Right lobe of liver (tissue), 6 donors: ENCODE results near the gene TNIP2. TPM values are rescaled to one million over a fixed set of nuclear protein-coding genes. Genes with fewer than 3 reads are reported as not detected.

Source experiments
- ATAC-seq, 4 donors: fragments of 200-7000 bp; cut with Tn5 transposase; one replicate each; pipeline ENCODE4 v1.9.1; 2020; ENCODE audit warnings: mild to moderate bottlenecking in 4 of 4, moderate library complexity in 4 of 4
- DNase-seq, 3 donors: peaks; one replicate each; pipeline ENCODE4 v3.0.0-alpha.2; 2020
- H3K27ac ChIP-seq, 3 donors: fragments of 200-600 bp; one replicate each; pipeline ENCODE4 v1.8.0; 2022
- H3K27me3 ChIP-seq, 2 donors: fragments of 200-600 bp; one replicate each; pipeline ENCODE4 v1.8.0; 2022
- H3K36me3 ChIP-seq, 4 donors: fragments of 200-600 bp; sonication (generic) in 1 of 4; one replicate each; pipeline versions ENCODE4 v1.5.1 to v1.8.0; 2017 to 2022; ENCODE audit warnings: control low read depth in 1 of 4
- H3K4me1 ChIP-seq, 4 donors: fragments of 200-600 bp; sonication (generic) in 1 of 4; one replicate each; pipeline versions ENCODE4 v1.5.1 to v1.8.0; 2017 to 2022; ENCODE audit warnings: control low read depth in 1 of 4
- H3K4me3 ChIP-seq, 3 donors: fragments of 200-600 bp; one replicate each; pipeline ENCODE4 v1.8.0; 2022
- H3K9me3 ChIP-seq, 4 donors: fragments of 200-600 bp; sonication (generic) in 1 of 4; one replicate each; pipeline versions ENCODE4 v1.5.1 to v1.8.0; 2017 to 2022; ENCODE audit warnings: control low read depth in 1 of 4
- CTCF ChIP-seq, 4 donors: fragments of 200-600 bp in 3 of 4; fragments of 450-650 bp in 1 of 4; IDR thresholded peaks; one replicate each; pipeline versions ENCODE4 v1.5.1 to v1.8.0; 2016 to 2022; ENCODE audit warnings: antibody characterized with exemption in 4 of 4, mild to moderate bottlenecking in 2 of 4
- POLR2A ChIP-seq: fragments of 450-650 bp; IDR thresholded peaks from one replicate; pipeline ENCODE4 v1.6.1; 2017; ENCODE audit warnings: antibody characterized with exemption, mild to moderate bottlenecking
- WGBS: methylation state at CpG from one replicate; pipeline ENCODE4 v1.1.6; 2018; ENCODE audit warnings: low coverage, low lambda C conversion rate; ENCODE audit not compliant: insufficient coverage; ENCODE audit errors: missing lambda C conversion rate; 5-methylcytosine and 5-hydroxymethylcytosine counted together
- intact Hi-C, 2 donors: fragments of 100-400 bp; cut with DNase I; formaldehyde crosslinking; loops; one replicate each; pipeline versions ENCODE4 v1.11.2 to v1.14.1; 2022
- total RNA-seq, 6 experiments: library from RNA; depleted of rRNA in 2 of 6; stranded (reverse); fragments of >200 nt in 2 of 6; fragmentation: NEBNext Ultra II Directional in 3 of 6; extraction: Animal tissue kit (Norgen Biotek cat#: 25700) in 3 of 6; gene quantifications; one replicate each; pipeline versions ENCODE4 v1.1.0 to v1.2.4, GENCODE V29; 2016 to 2023
- donor health status: DM: no; HTN: yes; CAD: no.
- donor health status: DM: no; HTN: no; CAD: no.
- donor health status: DM: no; HTN: no; CAD: no.
- donor health status: DM: no; HTN: yes; CAD: no.
- donor health status: DM: no; HTN: yes; CAD: no.

Gene TNIP2
- total RNA-seq, 6 experiments from 2014 or later, result 9.7 to 40.6 (median 18.8) TPM

GRCh38 chr4:2803624-2804448, 47.7 kb upstream of the TNIP2 start:
- Histone ChIP-seq H3K4me1 (peaks cover 2 to 63% (median 19%) of the 10 kb centered on the region in 4 donors), H3K27me3 (no peaks in the 10 kb centered on the region), H3K27ac (no peak overlapping the region), H3K9me3 (no peaks in the 10 kb centered on the region), H3K36me3 (no peaks in the 10 kb centered on the region), H3K4me3 (no peak overlapping the region)
- intact Hi-C loops, result no loop called here
- TF ChIP-seq POLR2A, result no peak
- no peak for TF ChIP-seq CTCF (IDR thresholded peaks at IDR 0.05)
- ATAC-seq (peak in 1 of 4 donors; percentile 50), DNase-seq (peak; percentile 49 to 64 (median 54))
- WGBS, result 65% methylated on average over 4 of the region's 20 CpGs

- Histone ChIP-seq H3K4me1 (peaks cover 2 to 70% (median 23%) of the 10 kb centered on the region in 4 donors), H3K4me3 (no peak overlapping the region), H3K27me3 (no peaks in the 10 kb centered on the region), H3K36me3 (no peaks in the 10 kb centered on the region), H3K27ac (no peak overlapping the region), H3K9me3 (no peaks in the 10 kb centered on the region)
- WGBS, result 67% methylated on average over 3 of the region's 27 CpGs
- intact Hi-C loops, result no loop called here
- ATAC-seq (no peak), DNase-seq (peak; percentile 20 to 53 (median 44))
- TF ChIP-seq CTCF (IDR thresholded peaks at IDR 0.05) (no peak), POLR2A (no peak)
Observed at GRCh38 chr4:2802618-2803531, 46.7 kb upstream of the TNIP2 start.

- H3K27ac ChIP-seq, result peak overlapping the region; percentile 53 to 81 (median 54)
- 40% methylated on average over 16 of the region's 29 CpGs for WGBS
- H3K27me3 ChIP-seq, result no peaks in the 10 kb centered on the region
- DNase-seq (peak; percentile 70 to 86 (median 81)), ATAC-seq (peak; percentile 43 to 65 (median 49))
- peaks cover 2 to 74% (median 33%) of the 10 kb centered on the region in 4 donors for H3K4me1 ChIP-seq
- intact Hi-C loops, result no loop called here
- H3K9me3 ChIP-seq, result no peaks in the 10 kb centered on the region
- TF ChIP-seq POLR2A (peak; percentile 53), CTCF (IDR thresholded peaks at IDR 0.05) (no peak)
- H3K36me3 ChIP-seq, result peaks cover 0 to 2% (median 0%) of the 10 kb centered on the region in 4 donors
- H3K4me3 ChIP-seq, result peak overlapping the region in 1 of 3 donors; percentile 24
Observed at GRCh38 chr4:2800691-2801596, 44.8 kb upstream of the TNIP2 start.
